ENCODE measurements around the gene SEMA3D. TPM values are rescaled to one million over a fixed set of nuclear protein-coding genes. Genes with fewer than 3 reads are reported as not detected.

Gene SEMA3D
- total and polyA plus RNA-seq, 12 donors, result 0.80 to 9.3 (median 6.6) TPM

- no peak for DNase-seq
- intact Hi-C loops (cut with DNase I), result no loop called here
These were observed 71.0 kb downstream of the SEMA3D start for GRCh38 chr7:85115862-85116261.

GRCh38 chr7:85115006-85115405, 71.8 kb downstream of the SEMA3D start:
- WGBS, 4 donors, result 89 to 93% (median 93%) methylated on average over 2 of the region's 2 CpGs
- H3K4me1 ChIP-seq (replicated peaks in 1 of 2), result no peaks in the 10 kb centered on the region
- TF ChIP-seq, protein P1, sequence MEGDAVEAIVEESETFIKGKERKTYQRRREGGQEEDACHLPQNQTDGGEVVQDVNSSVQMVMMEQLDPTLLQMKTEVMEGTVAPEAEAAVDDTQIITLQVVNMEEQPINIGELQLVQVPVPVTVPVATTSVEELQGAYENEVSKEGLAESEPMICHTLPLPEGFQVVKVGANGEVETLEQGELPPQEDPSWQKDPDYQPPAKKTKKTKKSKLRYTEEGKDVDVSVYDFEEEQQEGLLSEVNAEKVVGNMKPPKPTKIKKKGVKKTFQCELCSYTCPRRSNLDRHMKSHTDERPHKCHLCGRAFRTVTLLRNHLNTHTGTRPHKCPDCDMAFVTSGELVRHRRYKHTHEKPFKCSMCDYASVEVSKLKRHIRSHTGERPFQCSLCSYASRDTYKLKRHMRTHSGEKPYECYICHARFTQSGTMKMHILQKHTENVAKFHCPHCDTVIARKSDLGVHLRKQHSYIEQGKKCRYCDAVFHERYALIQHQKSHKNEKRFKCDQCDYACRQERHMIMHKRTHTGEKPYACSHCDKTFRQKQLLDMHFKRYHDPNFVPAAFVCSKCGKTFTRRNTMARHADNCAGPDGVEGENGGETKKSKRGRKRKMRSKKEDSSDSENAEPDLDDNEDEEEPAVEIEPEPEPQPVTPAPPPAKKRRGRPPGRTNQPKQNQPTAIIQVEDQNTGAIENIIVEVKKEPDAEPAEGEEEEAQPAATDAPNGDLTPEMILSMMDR (IDR thresholded peaks at IDR 0.05), result no peak
- TF ChIP-seq POLR2A (IDR thresholded peaks at IDR 0.05), result no peak
- no peak overlapping the region for H3K4me3 ChIP-seq
- no peak overlapping the region for H3K27ac ChIP-seq
- DNase-seq, result no peak
- H3K9me3 ChIP-seq (replicated peaks in 1 of 3), result no peaks in the 10 kb centered on the region
- H3K27me3 ChIP-seq, result no peaks in the 10 kb centered on the region
- no peaks in the 10 kb centered on the region for H3K36me3 ChIP-seq (replicated peaks in 1 of 2)
- intact Hi-C loops (cut with DNase I), result no loop called here

More at GRCh38 chr7:85115862-85116261, 71.0 kb downstream of the SEMA3D start:
- H3K4me3 ChIP-seq, result no peak overlapping the region
- H3K4me1 ChIP-seq (replicated peaks in 1 of 2), result no peaks in the 10 kb centered on the region
- no peaks in the 10 kb centered on the region for H3K9me3 ChIP-seq (replicated peaks in 1 of 3)
- H3K27ac ChIP-seq, result no peak overlapping the region
- H3K27me3 ChIP-seq, result no peaks in the 10 kb centered on the region
- no peaks in the 10 kb centered on the region for H3K36me3 ChIP-seq (replicated peaks in 1 of 2)
- TF ChIP-seq, protein P1 (IDR thresholded peaks at IDR 0.05), result no peak
- no peak for TF ChIP-seq POLR2A (IDR thresholded peaks at IDR 0.05)

- no peaks in the 10 kb centered on the region for H3K9me3 ChIP-seq (replicated peaks in 1 of 3)
- no peak overlapping the region for H3K27ac ChIP-seq
- H3K4me1 ChIP-seq (replicated peaks in 1 of 2), result no peaks in the 10 kb centered on the region
- no peaks in the 10 kb centered on the region for H3K36me3 ChIP-seq (replicated peaks in 1 of 2)
- TF ChIP-seq, protein P1 (IDR thresholded peaks at IDR 0.05), result no peak
- no peak for TF ChIP-seq POLR2A (IDR thresholded peaks at IDR 0.05)
- no peaks in the 10 kb centered on the region for H3K27me3 ChIP-seq
- no peak overlapping the region for H3K4me3 ChIP-seq
- no peak for DNase-seq
- intact Hi-C loops (cut with DNase I), result no loop called here
- 87 to 92% (median 89%) methylated on average over 4 of the region's 4 CpGs for WGBS, 4 donors
These were observed 72.5 kb downstream of the SEMA3D start for GRCh38 chr7:85114342-85114741.

- TF ChIP-seq, protein P1 (IDR thresholded peaks at IDR 0.05), result no peak
- TF ChIP-seq POLR2A (IDR thresholded peaks at IDR 0.05), result no peak
- 91 to 100% (median 95%) methylated on average over 1 of the region's 1 CpG for WGBS, 4 donors
- intact Hi-C loops (cut with DNase I), result no loop called here
- no peak for DNase-seq
- Histone ChIP-seq H3K36me3 (replicated peaks in 1 of 2) (no peaks in the 10 kb centered on the region), H3K27ac (no peak overlapping the region), H3K27me3 (no peaks in the 10 kb centered on the region), H3K4me1 (replicated peaks in 1 of 2) (no peaks in the 10 kb centered on the region), H3K4me3 (no peak overlapping the region), H3K9me3 (replicated peaks in 1 of 3) (no peaks in the 10 kb centered on the region)
These were observed 75.1 kb downstream of the SEMA3D start for GRCh38 chr7:85111761-85112160.
